Keratinocyte (primary cell): ENCODE data around the gene SYNE2. TPM values are rescaled to one million over a fixed set of nuclear protein-coding genes. Genes with fewer than 3 reads are reported as not detected.

ENCODE experiments used
- DNase-seq: peaks from one replicate; pipeline ENCODE4 v3.0.0-alpha.2; 2011; ENCODE audit warnings: low read depth, missing footprints, low spot score
- FAIRE-seq: peaks from 2 replicates; lab custom pipeline; 2011; peaks lifted over from hg19 to GRCh38; lab: Jason Lieb, UNC
- H2AFZ ChIP-seq: 2 replicates; pipeline ENCODE4 v1.6.0; 2012; ENCODE audit warnings: low read length, control low read depth, inconsistent platforms; ENCODE audit not compliant: control insufficient read depth
- H3K27ac ChIP-seq: 2 replicates; pipeline ENCODE4 v1.5.1; 2011; ENCODE audit warnings: low read length; ENCODE audit not compliant: control insufficient read depth, insufficient read depth
- H3K27me3 ChIP-seq: 3 replicates; pipeline ENCODE4 v1.6.0; 2011; ENCODE audit warnings: low read length; ENCODE audit not compliant: control insufficient read depth, insufficient read depth; ENCODE audit errors: extremely low read depth
- H3K36me3 ChIP-seq, 2 experiments: 2 replicates in 1 of 2; 3 replicates in 1 of 2; pipeline ENCODE4 v1.5.1; 2011; ENCODE audit warnings: low read length in 2 of 2, mild to moderate bottlenecking in 1 of 2; ENCODE audit not compliant: control insufficient read depth in 2 of 2, insufficient read depth in 2 of 2; ENCODE audit errors: extremely low read depth in 1 of 2
- H3K4me1 ChIP-seq: 3 replicates; pipeline ENCODE4 v1.5.1; 2011; ENCODE audit warnings: low read length; ENCODE audit not compliant: control insufficient read depth, insufficient read depth; ENCODE audit errors: extremely low read depth
- H3K4me2 ChIP-seq: 3 replicates; pipeline ENCODE4 v1.6.0; 2011; ENCODE audit warnings: low read depth, low read length; ENCODE audit not compliant: control insufficient read depth, insufficient read depth; ENCODE audit errors: extremely low read depth
- H3K4me3 ChIP-seq, 3 experiments: fragments of 200-600 bp in 1 of 3; sonication (generic) in 1 of 3; 2 replicates in 2 of 3; 3 replicates in 1 of 3; pipeline ENCODE4 v1.5.1; 2011 to 2016; ENCODE audit warnings: low read length in 3 of 3, mild to moderate bottlenecking in 3 of 3, control low read depth in 2 of 3, inconsistent platforms in 1 of 3, low read depth in 1 of 3, mixed read lengths in 1 of 3, mixed run types in 1 of 3, moderate library complexity in 1 of 3; ENCODE audit not compliant: control insufficient read depth in 2 of 3, insufficient read depth in 2 of 3; ENCODE audit errors: extremely low read depth in 1 of 3
- H3K79me2 ChIP-seq: 2 replicates; pipeline ENCODE4 v1.6.0; 2012; ENCODE audit warnings: low read length; ENCODE audit not compliant: control insufficient read depth, insufficient read depth
- H3K9ac ChIP-seq: 3 replicates; pipeline ENCODE4 v1.6.0; 2011; ENCODE audit warnings: low read length; ENCODE audit not compliant: control insufficient read depth, insufficient read depth; ENCODE audit errors: extremely low read depth
- H3K9me1 ChIP-seq: 3 replicates; pipeline ENCODE4 v1.6.0; 2011; ENCODE audit warnings: low read length; ENCODE audit not compliant: control insufficient read depth, insufficient read depth; ENCODE audit errors: extremely low read depth
- H3K9me3 ChIP-seq: 2 replicates; pipeline ENCODE4 v1.5.1; 2012; ENCODE audit warnings: low read depth, low read length; ENCODE audit not compliant: control insufficient read depth
- H4K20me1 ChIP-seq: 3 replicates; pipeline ENCODE4 v1.6.0; 2011; ENCODE audit warnings: low read length; ENCODE audit not compliant: control insufficient read depth, insufficient read depth; ENCODE audit errors: extremely low read depth
- EZH2 ChIP-seq: IDR thresholded peaks from one replicate; pipeline ENCODE4 v1.6.1; 2012; ENCODE audit warnings: inconsistent platforms, mild to moderate bottlenecking, low read length, moderate library complexity
- dilution Hi-C: fragments of 300-500 bp; cut with MboI; formaldehyde crosslinking; loops from one replicate; pipeline ENCODE4 v1.7.0; 2020; ENCODE audit warnings: low sequenced_read_pairs; ENCODE audit not compliant: extremely low pct_ligation_motif_present
- polyA plus RNA-seq, 5 experiments: library from polyadenylated mRNA; depleted of rRNA in 3 of 5; stranded (reverse) in 3 of 5; stranded (forward) in 1 of 5; unstranded in 1 of 5; fragments of >200 nt; gene quantifications; 1 replicate in 1 of 5; 2 replicates in 3 of 5; 3 replicates in 1 of 5; pipeline versions ENCODE4 v1.2.1 to v1.2.3, GENCODE V29; 2011 to 2012; ENCODE audit warnings: missing spikeins in 2 of 5, low read depth in 1 of 5, low replicate concordance in 1 of 5
- TF ChIP-seq, protein P1 (sequence below), 3 experiments: IDR thresholded peaks in 1 of 3; conservative IDR thresholded peaks in 1 of 3; optimal IDR thresholded peaks in 1 of 3; 2 replicates in 2 of 3; 3 replicates in 1 of 3; pipeline versions ENCODE3 to v1.5.1; 2011; ENCODE audit warnings: low read length in 3 of 3, mild to moderate bottlenecking in 3 of 3, moderate library complexity in 2 of 3, control low read depth in 1 of 3, inconsistent platforms in 1 of 3; ENCODE audit not compliant: insufficient read depth in 2 of 3; ENCODE audit errors: extremely low read depth in 1 of 3

Gene SYNE2
- polyA plus RNA-seq, 1 donor (not counting 4 experiments of a cell fraction or from before 2014, with no cell fraction given), result 9.9 TPM

DNA sequence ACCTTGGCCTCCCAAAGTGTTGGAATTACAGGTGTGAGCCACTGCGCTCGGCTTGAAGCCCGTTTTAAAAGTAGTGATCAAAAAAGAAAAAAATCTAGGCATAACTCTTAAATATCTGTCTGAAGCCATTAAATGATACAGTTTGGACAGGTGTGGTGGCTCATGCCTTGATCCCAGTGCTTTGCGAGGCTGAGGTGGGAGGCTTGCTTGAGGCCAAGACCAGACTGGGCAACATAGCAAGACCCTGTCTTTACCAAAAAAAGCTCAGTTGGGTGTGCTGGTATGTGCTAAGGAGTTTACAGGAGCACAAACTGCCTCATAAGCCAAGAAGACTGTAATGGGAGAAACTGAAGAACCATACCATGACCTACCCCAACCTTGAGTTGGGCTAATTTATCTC lies 26.0 kb downstream of the SYNE2 start:
- no peak overlapping the region for H3K4me3 ChIP-seq
- H3K9ac ChIP-seq, result no peak overlapping the region
- TF ChIP-seq, protein P1, sequence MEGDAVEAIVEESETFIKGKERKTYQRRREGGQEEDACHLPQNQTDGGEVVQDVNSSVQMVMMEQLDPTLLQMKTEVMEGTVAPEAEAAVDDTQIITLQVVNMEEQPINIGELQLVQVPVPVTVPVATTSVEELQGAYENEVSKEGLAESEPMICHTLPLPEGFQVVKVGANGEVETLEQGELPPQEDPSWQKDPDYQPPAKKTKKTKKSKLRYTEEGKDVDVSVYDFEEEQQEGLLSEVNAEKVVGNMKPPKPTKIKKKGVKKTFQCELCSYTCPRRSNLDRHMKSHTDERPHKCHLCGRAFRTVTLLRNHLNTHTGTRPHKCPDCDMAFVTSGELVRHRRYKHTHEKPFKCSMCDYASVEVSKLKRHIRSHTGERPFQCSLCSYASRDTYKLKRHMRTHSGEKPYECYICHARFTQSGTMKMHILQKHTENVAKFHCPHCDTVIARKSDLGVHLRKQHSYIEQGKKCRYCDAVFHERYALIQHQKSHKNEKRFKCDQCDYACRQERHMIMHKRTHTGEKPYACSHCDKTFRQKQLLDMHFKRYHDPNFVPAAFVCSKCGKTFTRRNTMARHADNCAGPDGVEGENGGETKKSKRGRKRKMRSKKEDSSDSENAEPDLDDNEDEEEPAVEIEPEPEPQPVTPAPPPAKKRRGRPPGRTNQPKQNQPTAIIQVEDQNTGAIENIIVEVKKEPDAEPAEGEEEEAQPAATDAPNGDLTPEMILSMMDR (optimal IDR thresholded peaks at IDR 0.05 in 1 of 3, IDR thresholded peaks at IDR 0.05 in 1 of 3, conservative IDR thresholded peaks at IDR 0.05 in 1 of 3; ENCODE audit: extremely low read depth in 1 of 3, insufficient read depth in 2 of 3, low read length in 3 of 3), result no peak
- TF ChIP-seq EZH2, result no peak
- H4K20me1 ChIP-seq, result no peaks in the 10 kb centered on the region
- DNase-seq (no peak), FAIRE-seq (no peak)
- peaks cover 26% of the 10 kb centered on the region for H3K4me1 ChIP-seq
- dilution Hi-C loops, result no loop called here
- peaks cover 3% of the 10 kb centered on the region for H3K79me2 ChIP-seq
- no peaks in the 10 kb centered on the region for H3K9me1 ChIP-seq
- no peaks in the 10 kb centered on the region for H3K27me3 ChIP-seq
- no peaks in the 10 kb centered on the region for H3K36me3 ChIP-seq
- H2AFZ ChIP-seq, result no peak overlapping the region
- H3K27ac ChIP-seq, result no peak overlapping the region
- H3K4me2 ChIP-seq, result no peak overlapping the region
- no peaks in the 10 kb centered on the region for H3K9me3 ChIP-seq

DNA sequence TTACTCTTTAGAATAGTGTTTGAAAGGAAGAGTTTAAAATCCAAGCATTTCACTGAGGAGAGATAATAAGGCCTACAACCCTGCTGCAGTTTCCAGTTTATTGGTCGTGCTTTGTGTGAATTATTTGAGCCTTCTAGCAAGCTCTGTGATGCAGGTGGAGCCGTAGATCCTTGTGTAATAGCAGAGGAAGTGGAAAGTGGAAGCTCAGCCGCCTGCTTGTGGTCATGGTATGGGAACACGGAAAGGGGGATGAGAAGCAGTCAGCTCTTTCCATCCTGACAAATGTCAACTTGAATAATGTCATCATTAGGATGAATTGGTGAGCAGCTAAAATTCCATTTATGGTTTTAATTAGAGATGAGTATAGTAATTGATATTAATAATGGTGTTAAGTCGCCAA lies 29.1 kb downstream of the SYNE2 start:
- Histone ChIP-seq H3K4me2 (no peak overlapping the region), H4K20me1 (no peaks in the 10 kb centered on the region), H3K4me1 (peaks cover 1% of the 10 kb centered on the region), H3K9me1 (no peaks in the 10 kb centered on the region), H3K27ac (no peak overlapping the region), H3K9me3 (no peaks in the 10 kb centered on the region), H3K4me3 (no peak overlapping the region), H3K79me2 (peaks cover 2% of the 10 kb centered on the region), H3K27me3 (no peaks in the 10 kb centered on the region), H3K36me3 (no peaks in the 10 kb centered on the region), H3K9ac (no peak overlapping the region), H2AFZ (no peak overlapping the region)
- no peak for FAIRE-seq
- TF ChIP-seq EZH2, result no peak
- TF ChIP-seq, protein P1 (optimal IDR thresholded peaks at IDR 0.05 in 1 of 3, IDR thresholded peaks at IDR 0.05 in 1 of 3, conservative IDR thresholded peaks at IDR 0.05 in 1 of 3; ENCODE audit: extremely low read depth in 1 of 3, insufficient read depth in 2 of 3, low read length in 3 of 3), result no peak
- no peak for DNase-seq
- dilution Hi-C loops, result no loop called here
